Measurements from ENCODE around the gene DHX34. TPM values are rescaled to one million over a fixed set of nuclear protein-coding genes. Genes with fewer than 3 reads are reported as not detected.
"Not testable (repeated sequence)": the region's sequence is repeated elsewhere in the genome, so short reads cannot be mapped to it uniquely, and the experiment has no call there.

The DHX34 gene
- total RNA-seq, 2 donors from 2014 or later, result 16.7 to 19.2 TPM

DNA sequence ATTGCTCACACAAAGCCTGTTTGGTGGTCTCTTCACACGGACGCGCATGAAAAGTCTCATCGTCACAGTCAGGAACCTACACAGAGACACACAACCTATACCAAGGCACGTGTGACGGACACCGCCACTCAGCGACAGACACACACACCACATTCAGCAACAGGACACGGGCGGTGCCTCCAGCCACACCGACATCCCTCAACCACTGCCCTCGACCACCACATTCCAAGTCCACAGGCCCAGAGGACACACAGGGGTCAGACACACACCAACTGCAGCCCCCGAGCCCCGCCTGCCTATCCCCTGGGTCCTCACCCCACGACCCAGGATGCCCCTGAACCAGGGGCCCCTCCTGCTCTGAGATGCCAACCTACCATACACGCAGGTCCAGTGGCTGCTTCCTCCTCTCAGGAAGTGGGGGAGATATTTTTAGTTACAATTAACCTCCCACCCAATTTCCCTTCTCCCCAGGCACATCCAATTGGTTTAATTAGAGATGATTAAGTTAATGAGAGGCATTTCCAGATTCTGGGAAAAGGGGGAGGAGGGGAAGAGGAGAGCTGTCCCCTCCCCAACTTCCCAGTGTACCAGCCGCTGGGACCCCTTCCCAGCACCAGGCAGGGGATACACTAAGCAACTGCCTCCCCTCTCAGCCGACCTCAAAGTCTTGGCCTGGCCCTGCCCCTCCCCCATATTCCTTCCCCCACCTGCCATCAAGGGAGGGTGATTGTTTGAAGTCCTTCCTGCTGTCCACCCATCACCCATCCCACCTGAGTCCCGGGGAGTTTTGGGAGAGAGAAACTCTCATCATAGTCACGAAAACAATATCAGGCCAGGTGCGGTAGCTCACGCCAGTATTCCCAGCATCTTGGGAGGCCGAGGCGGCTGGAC, 49.8 kb downstream of the DHX34 start:
- DNase-seq (ENCODE audit: low spot score in 2 of 2) (no peak), ATAC-seq (no peak)
- no peaks in the 10 kb centered on the region for H3K36me3 Mint-ChIP-seq
- H3K9me3 Mint-ChIP-seq, result no peaks in the 10 kb centered on the region
- peak overlapping the region in 1 of 2 donors; percentile 3 for H3K27ac Mint-ChIP-seq

- Mint-ChIP-seq H3K27ac (no peak overlapping the region), H3K36me3 (no peaks in the 10 kb centered on the region), H3K9me3 (peaks cover 0 to 5% of the 10 kb centered on the region in 2 donors)
- ATAC-seq, result no peak
- DNase-seq (ENCODE audit: low spot score in 2 of 2), result no peak
Measured at GRCh38 chr19:47402504-47402903, 53.4 kb downstream of the DHX34 start.

DNA sequence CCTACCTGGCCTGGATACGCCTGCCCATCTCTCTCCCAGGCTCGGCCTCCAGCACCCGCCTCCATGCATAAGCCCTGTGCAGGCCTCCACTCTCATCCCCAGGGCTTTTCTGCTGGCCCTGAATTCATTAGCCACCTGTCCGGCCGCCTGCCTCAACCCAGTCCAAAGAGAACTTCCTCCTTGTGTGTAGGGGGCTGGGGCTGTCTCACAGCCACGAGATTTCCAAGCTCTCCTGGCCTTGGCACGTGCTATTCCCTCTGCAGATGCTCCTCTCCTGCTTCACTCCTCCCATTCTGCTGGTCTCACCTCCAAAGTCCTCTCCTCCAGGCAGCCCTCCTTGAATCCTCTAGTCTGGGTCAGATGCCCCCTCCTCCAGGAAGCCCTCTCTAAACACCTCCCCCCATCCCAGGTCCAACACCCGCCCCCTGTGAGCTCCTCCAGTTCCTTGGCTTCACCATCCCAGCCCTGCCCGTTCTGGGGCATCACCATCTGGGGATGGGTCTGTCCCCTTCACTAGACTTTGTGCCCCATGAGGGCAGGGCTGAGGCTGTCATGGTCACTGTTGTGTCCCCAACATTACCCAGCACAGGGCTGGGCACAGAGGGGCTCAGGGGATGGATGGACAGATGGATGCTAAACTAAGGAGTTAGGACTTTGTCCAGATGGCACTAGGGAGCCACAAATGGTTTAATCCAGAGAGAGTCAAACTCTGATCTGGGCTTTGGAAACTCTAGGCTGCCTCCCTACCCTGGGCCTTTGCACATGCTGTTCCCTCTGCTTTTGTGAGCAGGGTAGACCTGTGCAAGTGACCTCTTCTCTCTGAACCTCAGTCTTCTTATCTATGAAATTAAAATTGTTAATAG, 55.5 kb downstream of the DHX34 start:
- Mint-ChIP-seq H3K36me3 (no peaks in the 10 kb centered on the region), H3K27ac (no peak overlapping the region), H3K9me3 (peaks cover 0 to 5% of the 10 kb centered on the region in 2 donors)
- no peak for DNase-seq (ENCODE audit: low spot score in 2 of 2)
- ATAC-seq, result no peak

DNA sequence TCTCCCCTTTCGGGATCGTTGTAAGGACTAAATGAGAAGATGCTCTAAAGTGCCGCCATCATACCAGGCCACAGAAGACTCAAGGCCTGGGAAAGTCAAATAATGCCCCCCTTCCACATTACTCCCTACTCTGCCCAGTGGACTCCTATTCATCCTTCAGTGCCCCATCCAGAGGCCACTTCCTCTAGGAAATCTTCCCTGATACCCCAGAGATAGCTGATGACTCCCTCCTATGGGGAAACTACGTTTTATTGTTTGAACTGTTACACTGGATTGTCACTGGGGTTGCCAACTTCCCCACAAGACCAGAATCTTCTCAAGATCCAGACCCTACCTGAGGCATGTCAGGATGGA, 56.1 kb downstream of the DHX34 start:
- H3K9me3 Mint-ChIP-seq, result peaks cover 0 to 5% of the 10 kb centered on the region in 2 donors
- ATAC-seq (no peak), DNase-seq (ENCODE audit: low spot score in 2 of 2) (no peak)
- H3K36me3 Mint-ChIP-seq, result no peaks in the 10 kb centered on the region
- H3K27ac Mint-ChIP-seq, result no peak overlapping the region

DNA sequence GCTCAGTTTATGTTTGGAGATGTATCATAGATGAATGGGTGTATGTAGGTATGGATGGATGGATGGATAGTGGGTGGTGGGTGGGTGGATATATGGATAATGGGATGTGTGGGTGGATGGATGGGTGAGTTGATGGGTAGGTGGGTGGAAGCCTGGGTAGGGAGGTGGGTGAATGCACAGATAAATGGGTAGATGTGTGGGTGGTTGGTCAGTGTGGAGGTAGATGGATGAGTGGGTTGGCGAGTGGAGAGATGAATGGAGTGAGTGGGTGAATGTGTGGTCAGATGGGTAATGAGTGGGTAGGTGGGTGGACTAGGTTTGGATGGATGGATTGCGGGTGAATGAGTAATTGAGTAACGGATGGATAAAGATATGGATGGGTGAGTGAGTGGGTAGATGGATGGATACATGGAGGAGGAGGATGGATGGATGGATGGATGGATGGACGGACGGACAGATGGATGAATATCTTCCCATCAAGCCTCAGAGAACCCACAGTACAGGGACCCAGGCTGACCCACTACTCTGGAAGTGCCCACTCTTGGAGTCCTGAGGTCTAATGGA, 56.8 kb downstream of the DHX34 start:
- Mint-ChIP-seq H3K36me3 (no peaks in the 10 kb centered on the region), H3K9me3 (peaks cover 0 to 5% of the 10 kb centered on the region in 2 donors), H3K27ac (no peak overlapping the region)
- no peak for ATAC-seq
- no peak for DNase-seq (ENCODE audit: low spot score in 2 of 2)

GRCh38 chr19:47406711-47407416, 57.7 kb downstream of the DHX34 start:
- Mint-ChIP-seq H3K9me3 (peaks cover 0 to 5% of the 10 kb centered on the region in 2 donors), H3K27ac (no peak overlapping the region), H3K36me3 (no peaks in the 10 kb centered on the region)
- no peak for DNase-seq (ENCODE audit: low spot score in 2 of 2)
- peak in 1 of 2 donors; percentile 49 for ATAC-seq

- no peak overlapping the region for H3K27ac Mint-ChIP-seq
- no peaks in the 10 kb centered on the region for H3K36me3 Mint-ChIP-seq
- ATAC-seq, result no peak
- DNase-seq (ENCODE audit: low spot score in 2 of 2), result no peak
- peaks cover 0 to 5% of the 10 kb centered on the region in 2 donors for H3K9me3 Mint-ChIP-seq
Measured at GRCh38 chr19:47407417-47407774, 58.3 kb downstream of the DHX34 start.

DNA sequence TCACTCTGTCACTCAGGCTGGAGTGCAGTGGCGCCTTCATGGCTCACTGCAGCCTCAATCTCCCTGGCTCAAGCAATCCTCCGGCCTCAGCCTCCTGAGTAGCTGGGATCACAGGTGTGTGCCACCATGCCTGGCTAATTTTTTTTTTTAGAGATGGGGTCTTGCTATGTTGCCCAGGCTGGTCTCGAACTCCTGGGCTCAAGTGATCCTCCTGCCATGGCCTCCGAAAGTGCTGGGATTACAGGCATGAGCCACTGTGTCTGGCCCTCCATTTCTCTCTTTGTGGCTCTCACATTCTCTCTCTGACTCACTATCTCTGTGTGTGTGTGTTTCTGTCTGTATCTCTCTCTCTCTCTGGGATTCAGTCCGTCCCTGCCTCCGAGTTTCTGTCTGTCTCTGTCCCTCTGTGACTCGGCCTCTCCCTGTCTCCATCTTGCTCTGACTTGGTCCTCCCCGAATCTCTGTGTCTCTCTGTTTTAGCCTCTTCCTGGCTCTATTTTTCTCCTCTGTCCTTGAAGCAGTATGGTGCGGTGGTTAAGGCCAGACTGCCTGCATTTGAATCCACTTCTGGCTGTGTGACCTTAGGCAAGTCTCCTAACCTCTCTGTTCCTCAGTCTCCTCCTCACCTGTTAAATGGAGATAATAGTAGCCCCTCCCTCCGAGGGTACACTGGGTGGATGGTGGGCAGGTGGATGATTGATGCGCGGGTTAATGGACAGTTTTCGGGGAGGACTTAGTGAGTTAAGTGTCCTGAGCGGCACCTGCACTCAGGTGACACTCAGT, 59.2 kb downstream of the DHX34 start:
- Mint-ChIP-seq H3K9me3 (peaks cover 0 to 5% of the 10 kb centered on the region in 2 donors), H3K27ac (no peak overlapping the region), H3K36me3 (no peaks in the 10 kb centered on the region)
- no peak for ATAC-seq
- no peak for DNase-seq (ENCODE audit: low spot score in 2 of 2)

DNA sequence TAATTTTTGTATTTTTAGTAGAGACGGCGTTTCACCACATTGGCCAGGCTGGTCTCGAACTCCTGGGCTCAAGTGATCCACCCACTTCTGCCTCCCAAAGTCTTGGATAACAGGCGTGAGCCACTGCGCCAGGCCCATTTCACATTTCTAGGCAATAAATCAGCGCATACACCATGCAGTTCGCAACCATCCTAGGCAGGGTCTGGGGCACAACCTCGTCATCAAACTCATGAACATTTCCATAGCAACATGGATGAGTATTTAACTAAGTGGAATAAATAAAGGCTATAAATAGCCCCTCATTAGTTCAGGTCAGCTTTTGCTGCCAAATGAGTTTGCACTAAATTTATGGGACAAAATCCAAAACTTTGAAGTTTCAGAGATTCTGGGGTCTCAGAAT, 62.0 kb downstream of the DHX34 start:
- H3K36me3 Mint-ChIP-seq, result no peaks in the 10 kb centered on the region
- H3K27ac Mint-ChIP-seq, result no peak overlapping the region
- peaks cover 0 to under 1% of the 10 kb centered on the region in 2 donors for H3K9me3 Mint-ChIP-seq
- no peak for ATAC-seq
- DNase-seq (ENCODE audit: low spot score in 2 of 2), result no peak

DNA sequence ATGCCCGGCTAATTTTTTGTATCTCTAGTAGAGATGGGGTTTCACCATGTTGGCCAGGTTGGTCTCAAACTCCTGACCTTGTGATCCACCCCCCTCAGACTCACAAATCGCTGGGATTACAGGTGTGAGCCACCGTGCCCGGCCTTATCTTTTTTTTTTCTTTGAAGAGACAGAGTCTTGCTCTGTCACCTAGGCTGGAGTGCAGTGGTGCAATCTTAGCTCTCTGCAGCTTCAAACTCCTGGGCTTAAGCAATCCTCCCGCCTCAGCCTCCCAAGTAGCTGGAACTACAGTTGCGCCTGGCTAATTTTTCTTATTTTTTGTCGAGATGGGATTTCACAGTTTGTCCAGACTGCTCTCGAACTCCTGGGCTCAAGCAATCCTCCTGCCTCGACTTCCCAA, 62.6 kb downstream of the DHX34 start:
- not testable (repeated sequence) for H3K9me3 Mint-ChIP-seq; ATAC-seq; DNase-seq (ENCODE audit: low spot score in 2 of 2); H3K36me3 Mint-ChIP-seq; H3K27ac Mint-ChIP-seq

GRCh38 chr19:47413941-47414340, 64.8 kb downstream of the DHX34 start:
- Mint-ChIP-seq H3K27ac (no peak overlapping the region), H3K36me3 (peaks cover 0 to 6% of the 10 kb centered on the region in 2 donors), H3K9me3 (no peaks in the 10 kb centered on the region)
- no peak for DNase-seq (ENCODE audit: low spot score in 2 of 2)
- no peak for ATAC-seq

- Mint-ChIP-seq H3K27ac (no peak overlapping the region), H3K36me3 (peaks cover 0 to 6% of the 10 kb centered on the region in 2 donors), H3K9me3 (no peaks in the 10 kb centered on the region)
- ATAC-seq, result no peak
- DNase-seq (ENCODE audit: low spot score in 2 of 2), result no peak
Measured at GRCh38 chr19:47414469-47414868, 65.4 kb downstream of the DHX34 start.

DNA sequence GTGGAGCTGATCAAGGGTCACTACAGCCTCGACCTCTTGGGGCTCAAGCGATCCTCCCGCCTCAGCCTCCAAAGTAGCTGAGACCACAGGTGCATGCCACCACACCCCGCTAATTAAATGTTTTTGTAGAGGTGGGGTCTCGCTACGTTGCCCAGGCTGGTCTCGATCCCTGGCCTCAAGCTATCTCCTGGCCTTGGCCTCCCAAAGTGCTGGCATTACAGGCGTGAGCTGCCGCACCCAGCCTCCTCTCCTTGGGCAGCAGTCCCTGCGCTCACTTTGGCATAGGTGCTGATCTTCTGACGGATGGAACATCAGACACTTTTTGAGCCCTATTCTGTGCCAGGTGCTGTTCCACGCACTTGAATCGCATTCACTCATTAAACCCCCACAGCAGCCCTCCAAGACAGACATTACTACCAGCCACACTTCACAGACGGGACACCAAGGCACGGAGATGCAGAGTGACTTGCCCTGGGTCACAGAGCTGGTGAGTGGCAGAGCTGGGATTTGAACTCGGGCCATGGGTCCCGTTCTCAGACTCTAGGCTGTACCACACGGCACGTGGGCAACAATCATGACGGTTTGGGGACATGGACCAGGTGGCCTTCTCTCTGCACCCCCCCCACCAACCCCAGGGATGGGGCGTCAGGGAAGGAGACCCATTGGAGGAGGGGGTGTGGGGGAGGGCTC, 67.0 kb downstream of the DHX34 start:
- no peak for ATAC-seq
- DNase-seq (ENCODE audit: low spot score in 2 of 2), result no peak
- Mint-ChIP-seq H3K9me3 (no peaks in the 10 kb centered on the region), H3K36me3 (peaks cover 0 to 6% of the 10 kb centered on the region in 2 donors), H3K27ac (no peak overlapping the region)

- H3K27ac Mint-ChIP-seq, result no peak overlapping the region
- no peak for ATAC-seq
- peaks cover 0 to 6% of the 10 kb centered on the region in 2 donors for H3K36me3 Mint-ChIP-seq
- DNase-seq (ENCODE audit: low spot score in 2 of 2), result no peak
- H3K9me3 Mint-ChIP-seq, result no peaks in the 10 kb centered on the region
Measured at GRCh38 chr19:47416643-47416985, 67.5 kb downstream of the DHX34 start.

DNA sequence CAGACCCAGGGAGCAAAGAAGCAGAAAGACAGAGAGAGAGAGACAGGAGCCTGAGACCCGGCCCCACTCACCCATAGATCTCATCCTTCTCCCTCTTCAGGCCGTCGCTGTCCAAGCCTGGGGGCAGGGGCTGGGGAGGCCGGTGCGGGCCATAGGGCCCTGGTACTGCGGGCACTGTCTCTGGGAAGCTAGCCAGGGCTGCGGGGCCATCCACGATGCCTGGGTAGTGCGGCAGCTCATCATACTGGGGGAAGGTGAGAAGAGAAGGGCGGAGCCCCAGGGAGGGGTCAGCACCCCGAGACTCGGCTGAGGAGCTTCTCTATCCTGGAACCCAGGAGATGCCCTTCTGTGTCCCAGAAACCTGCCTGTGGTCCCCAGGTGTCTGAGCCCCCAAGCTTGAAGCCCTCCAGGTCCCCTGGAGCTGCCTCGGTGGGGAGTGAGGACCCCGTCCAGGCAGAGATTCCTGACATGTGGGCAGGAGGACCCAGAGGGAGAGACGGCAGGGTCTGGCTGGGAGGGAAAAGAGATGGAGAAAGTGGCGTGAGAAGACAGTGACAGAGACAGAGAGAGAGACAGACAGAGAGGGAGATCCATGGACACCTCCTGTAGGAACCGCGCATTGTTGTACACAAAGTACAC, 68.1 kb downstream of the DHX34 start:
- no peaks in the 10 kb centered on the region for H3K9me3 Mint-ChIP-seq
- no peak overlapping the region for H3K27ac Mint-ChIP-seq
- ATAC-seq (no peak), DNase-seq (ENCODE audit: low spot score in 2 of 2) (no peak)
- peaks cover 0 to 8% of the 10 kb centered on the region in 2 donors for H3K36me3 Mint-ChIP-seq

Data from activated naive CD4-positive, alpha-beta T cell treated with anti-CD3 and anti-CD28 coated beads, Interleukin-2, amount 50 U/mL, for 72 hours (primary cell).